ENCODE results near the gene JADE1.

- no peak for TF ChIP-seq RAD21 (IDR thresholded peaks at IDR 0.05; ENCODE audit: low read length)
- TF ChIP-seq, protein P1, sequence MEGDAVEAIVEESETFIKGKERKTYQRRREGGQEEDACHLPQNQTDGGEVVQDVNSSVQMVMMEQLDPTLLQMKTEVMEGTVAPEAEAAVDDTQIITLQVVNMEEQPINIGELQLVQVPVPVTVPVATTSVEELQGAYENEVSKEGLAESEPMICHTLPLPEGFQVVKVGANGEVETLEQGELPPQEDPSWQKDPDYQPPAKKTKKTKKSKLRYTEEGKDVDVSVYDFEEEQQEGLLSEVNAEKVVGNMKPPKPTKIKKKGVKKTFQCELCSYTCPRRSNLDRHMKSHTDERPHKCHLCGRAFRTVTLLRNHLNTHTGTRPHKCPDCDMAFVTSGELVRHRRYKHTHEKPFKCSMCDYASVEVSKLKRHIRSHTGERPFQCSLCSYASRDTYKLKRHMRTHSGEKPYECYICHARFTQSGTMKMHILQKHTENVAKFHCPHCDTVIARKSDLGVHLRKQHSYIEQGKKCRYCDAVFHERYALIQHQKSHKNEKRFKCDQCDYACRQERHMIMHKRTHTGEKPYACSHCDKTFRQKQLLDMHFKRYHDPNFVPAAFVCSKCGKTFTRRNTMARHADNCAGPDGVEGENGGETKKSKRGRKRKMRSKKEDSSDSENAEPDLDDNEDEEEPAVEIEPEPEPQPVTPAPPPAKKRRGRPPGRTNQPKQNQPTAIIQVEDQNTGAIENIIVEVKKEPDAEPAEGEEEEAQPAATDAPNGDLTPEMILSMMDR (conservative IDR thresholded peaks at IDR 0.05; ENCODE audit: low read depth, low read length): no peak
- TF ChIP-seq CEBPB (IDR thresholded peaks at IDR 0.05; ENCODE audit: low read depth, low read length): no peak
- TF ChIP-seq POLR2A (IDR thresholded peaks at IDR 0.05; ENCODE audit: low read depth, low read length): no peak
- TF ChIP-seq MAFK (IDR thresholded peaks at IDR 0.05; ENCODE audit: low read depth, low read length): no peak
- no peak for TF ChIP-seq RCOR1 (IDR thresholded peaks at IDR 0.05; ENCODE audit: insufficient replicate concordance, low read length)
- TF ChIP-seq BHLHE40 (IDR thresholded peaks at IDR 0.05; ENCODE audit: low read depth, low read length): no peak
Observed at GRCh38 chr4:128876200-128876599, 66.7 kb downstream of the JADE1 start.
